GM21717 (cell line): ENCODE data around the gene AHCY.
"Not testable (repeated sequence)": the region's sequence is repeated elsewhere in the genome, so short reads cannot be mapped to it uniquely, and the experiment has no call there.

Source experiments
- ATAC-seq: cut with Tn5 transposase; IDR thresholded peaks from one replicate; pipeline ENCODE4 v1.9.1; 2021; ENCODE audit warnings: mild to moderate bottlenecking, moderate library complexity; ENCODE audit not compliant: unreplicated experiment

AHCY gene

GRCh38 chr20:34299556-34300255 is 3.4 kb downstream of the AHCY start:
- no peak for ATAC-seq

- not testable (repeated sequence) for ATAC-seq
These were observed 4.8 kb downstream of the AHCY start for GRCh38 chr20:34298294-34298784.

GRCh38 chr20:34296468-34296867 is 6.7 kb downstream of the AHCY start:
- ATAC-seq: no peak

GRCh38 chr20:34295284-34295683 is 7.9 kb downstream of the AHCY start:
- ATAC-seq: no peak

GRCh38 chr20:34294563-34294962 is 8.6 kb downstream of the AHCY start:
- ATAC-seq: no peak

GRCh38 chr20:34293589-34293988 is 9.6 kb downstream of the AHCY start:
- ATAC-seq: no peak

GRCh38 chr20:34293119-34293518 is 10.0 kb downstream of the AHCY start:
- no peak for ATAC-seq

- ATAC-seq: no peak
These were observed 10.7 kb downstream of the AHCY start for GRCh38 chr20:34292496-34292895.

- no peak for ATAC-seq
These were observed 12.7 kb downstream of the AHCY start for GRCh38 chr20:34290471-34290870.

- not testable (repeated sequence) for ATAC-seq
These were observed 15.7 kb downstream of the AHCY start for GRCh38 chr20:34287500-34287899.

- ATAC-seq: no peak
These were observed 17.7 kb downstream of the AHCY start for GRCh38 chr20:34285450-34285849.

GRCh38 chr20:34283844-34284243 is 19.3 kb downstream of the AHCY start:
- no peak for ATAC-seq

GRCh38 chr20:34282041-34282440 is 21.1 kb downstream of the AHCY start:
- ATAC-seq: no peak

- ATAC-seq: no peak
These were observed 22.0 kb downstream of the AHCY start for GRCh38 chr20:34281177-34281576.

- ATAC-seq: no peak
These were observed 28.5 kb downstream of the AHCY start for GRCh38 chr20:34274694-34275093.

GRCh38 chr20:34271956-34272355 is 31.2 kb downstream of the AHCY start:
- ATAC-seq: no peak

GRCh38 chr20:34269996-34270627 is 33.0 kb downstream of the AHCY start:
- ATAC-seq: no peak

- no peak for ATAC-seq
These were observed 34.1 kb downstream of the AHCY start for GRCh38 chr20:34268851-34269636.

GRCh38 chr20:34268145-34268544 is 35.0 kb downstream of the AHCY start:
- ATAC-seq: no peak

- ATAC-seq: no peak
These were observed 39.0 kb downstream of the AHCY start for GRCh38 chr20:34264141-34264540.

- ATAC-seq: not testable (repeated sequence)
These were observed 39.7 kb downstream of the AHCY start for GRCh38 chr20:34263468-34263867.
